HG03097 (cell line): ENCODE results near the gene SNRK.

Source experiments
- ATAC-seq: cut with Tn5 transposase; IDR thresholded peaks from one replicate; pipeline ENCODE4 v1.9.1; 2021; ENCODE audit not compliant: unreplicated experiment, low FRiP score

The SNRK gene

DNA sequence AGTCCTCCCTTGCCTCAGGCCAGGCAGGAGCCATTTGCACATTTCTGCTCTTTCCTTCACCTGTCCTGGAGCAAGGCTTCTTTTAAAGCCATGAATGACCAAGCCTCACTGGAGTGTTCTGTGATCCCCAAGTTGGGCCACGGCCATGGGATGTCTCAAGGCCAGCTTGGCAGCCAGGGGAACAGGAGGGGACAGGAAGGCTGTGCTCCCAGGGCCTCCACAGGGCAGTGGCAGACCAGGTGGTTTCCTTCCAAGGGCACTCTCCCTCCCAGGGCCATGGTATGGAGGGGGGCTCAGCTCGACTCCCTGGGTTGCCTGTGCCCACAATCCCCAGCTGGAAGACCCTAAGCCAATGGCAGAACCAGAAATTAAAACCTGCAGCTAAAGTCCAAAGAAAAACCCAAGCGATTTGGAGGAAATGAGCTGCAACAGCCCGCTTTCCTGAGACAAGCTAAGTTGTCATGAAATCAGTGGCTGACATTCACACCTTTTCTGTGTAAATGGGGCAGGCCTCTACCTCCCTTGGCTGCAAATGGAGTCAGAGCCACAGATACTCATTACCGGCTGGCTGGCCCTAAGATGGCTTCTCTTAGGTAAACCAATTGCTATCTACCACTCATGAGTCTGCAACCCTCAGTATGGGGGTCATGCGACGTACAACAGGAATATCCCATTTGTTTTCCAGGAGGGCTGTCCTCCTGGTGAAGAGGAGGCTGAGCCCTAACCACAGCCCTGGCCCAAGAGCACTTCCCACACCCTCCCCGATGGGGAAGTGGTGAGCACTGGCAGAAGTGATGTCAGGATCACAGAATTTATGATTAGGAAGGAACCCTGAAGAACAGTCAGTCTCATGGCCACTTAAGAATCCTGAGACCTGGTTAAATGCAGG is 83.3 kb downstream of the SNRK start:
- no peak for ATAC-seq

DNA sequence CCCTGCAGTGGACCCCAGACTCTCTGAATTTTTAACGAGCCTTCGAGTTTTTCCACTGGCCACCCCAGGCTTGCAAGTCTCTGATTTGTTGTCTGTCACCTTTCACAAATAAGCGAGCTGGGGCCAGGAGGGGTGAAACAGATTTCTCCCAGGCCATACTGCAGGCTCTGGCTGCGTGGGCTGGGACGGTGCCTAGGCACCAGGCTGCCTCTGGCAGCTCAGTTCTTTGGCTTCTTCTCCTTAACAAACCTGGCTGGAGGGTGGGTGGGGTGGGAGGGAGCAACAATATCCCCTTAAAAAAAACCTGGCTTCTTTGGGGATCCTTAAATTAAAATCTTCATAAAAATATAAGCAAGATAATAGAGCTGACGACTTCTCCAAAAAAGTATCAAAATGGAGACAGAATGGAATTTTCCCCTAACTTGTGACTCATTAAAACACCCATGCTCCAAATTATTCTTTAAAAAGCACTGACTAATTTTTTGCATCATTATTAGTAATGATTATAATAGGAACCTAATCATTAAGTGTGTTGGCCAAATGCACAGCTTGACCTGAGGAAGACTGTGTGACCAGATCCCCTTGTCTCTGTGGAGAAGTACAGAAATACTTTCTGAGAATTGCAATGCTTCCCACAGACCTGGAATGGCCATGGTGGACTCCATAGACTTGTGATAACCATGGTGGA is 84.1 kb downstream of the SNRK start:
- ATAC-seq, result no peak

DNA sequence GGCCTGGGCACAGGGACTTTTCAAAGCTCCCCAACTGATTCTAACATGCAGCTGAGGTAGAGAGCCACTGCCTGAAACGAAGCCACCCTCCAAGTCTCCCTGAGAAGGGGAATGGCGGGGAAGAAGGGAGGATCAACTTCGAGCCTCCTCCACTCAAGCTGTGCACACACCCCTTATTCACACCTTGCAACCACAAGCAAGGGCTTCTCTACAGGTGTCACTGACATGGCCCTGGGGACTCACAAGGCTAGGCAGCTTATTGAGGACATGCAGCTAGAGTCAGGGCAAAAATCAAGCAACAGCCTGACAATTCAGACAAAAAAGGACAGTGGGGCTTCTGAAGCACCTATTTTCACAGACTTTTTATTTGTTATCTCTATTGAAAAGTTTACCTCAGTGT is 85.2 kb downstream of the SNRK start:
- ATAC-seq, result no peak

DNA sequence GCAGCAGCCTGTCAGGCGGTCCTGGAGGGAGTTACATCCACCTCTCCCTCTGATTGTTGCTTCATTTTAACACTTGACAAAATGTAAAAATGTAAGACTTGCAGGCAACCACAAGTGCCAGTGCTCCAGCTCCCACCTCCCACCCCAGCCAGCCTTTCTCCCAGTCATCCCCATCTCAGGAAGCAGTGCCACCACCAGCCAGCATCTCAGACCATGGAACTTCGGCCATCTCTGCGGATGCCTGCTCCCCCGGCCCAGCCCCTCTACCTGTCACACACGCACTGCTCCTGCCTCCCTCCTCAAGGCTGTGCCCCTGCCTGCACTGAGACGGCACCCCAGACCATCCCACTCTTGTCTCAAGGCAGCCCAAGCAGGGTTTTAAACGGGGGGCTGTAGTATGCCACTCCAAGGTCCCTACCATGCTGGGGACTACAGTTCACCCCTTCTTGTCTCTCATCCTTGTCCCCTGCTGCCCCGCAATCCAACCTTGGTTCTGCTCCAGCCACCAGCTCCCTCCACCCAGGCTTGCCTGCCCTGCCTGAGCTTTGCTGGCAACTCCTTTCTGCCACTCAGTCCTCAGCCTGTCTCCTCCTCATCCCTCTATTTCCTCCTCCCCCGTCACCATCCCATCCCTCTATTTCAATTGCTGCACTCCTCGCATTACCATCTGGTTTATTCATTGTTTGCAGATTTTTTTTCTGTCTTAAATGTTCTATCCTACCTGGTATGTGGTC is 85.8 kb downstream of the SNRK start:
- ATAC-seq, result no peak

DNA sequence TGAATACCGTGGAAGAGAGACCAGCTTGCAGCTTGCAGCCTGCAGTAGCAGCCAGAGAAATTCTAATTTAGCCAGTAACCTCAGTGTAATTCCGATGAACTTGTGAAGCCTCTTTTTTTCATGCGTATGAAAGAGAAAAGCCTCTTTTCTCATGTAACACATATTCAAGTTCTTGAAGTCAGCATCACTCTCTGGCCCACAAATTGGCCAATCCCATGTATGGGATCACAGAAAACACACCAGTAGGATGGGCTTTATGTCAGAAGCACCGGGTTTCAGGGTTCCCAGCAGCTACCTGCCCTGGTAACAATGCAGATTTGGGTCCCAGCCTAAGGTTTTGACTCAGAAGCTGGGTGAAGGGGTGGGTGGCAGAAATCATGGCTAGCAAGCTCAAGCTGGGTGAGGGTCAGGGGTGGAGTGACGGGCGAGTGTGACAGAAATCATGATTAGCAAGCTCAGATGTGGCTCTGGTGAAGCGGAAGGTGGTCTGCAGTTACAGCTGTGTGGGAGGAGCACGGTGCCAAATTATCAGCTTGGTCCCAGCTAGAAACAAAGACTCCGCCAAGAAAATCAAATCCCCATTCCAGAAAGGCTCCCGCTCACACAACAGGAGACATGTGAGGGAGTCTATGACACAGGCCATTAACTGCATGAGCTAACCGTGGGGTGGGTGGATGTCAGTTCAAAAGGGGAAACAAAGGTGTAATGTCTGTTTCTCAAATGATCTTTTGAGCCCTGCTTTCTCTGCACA is 86.6 kb downstream of the SNRK start:
- ATAC-seq, result no peak

DNA sequence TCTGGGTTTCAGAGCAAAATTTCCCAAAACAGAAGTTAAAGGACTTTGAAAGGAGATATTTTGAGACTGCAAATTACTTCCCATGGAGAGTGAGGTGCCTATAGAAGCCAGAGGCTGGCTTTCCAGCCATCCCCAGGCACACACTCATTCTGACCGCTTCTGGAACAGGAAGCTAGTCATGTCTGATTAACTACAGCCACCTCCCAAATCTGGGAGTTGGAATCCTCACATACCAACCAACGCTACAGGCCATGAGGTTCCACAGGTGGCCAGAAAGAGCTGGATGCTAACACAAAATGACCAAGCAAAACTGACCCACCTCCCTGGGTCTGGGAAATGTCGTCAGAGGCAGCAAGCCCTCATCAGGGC is 87.2 kb downstream of the SNRK start:
- ATAC-seq, result no peak

DNA sequence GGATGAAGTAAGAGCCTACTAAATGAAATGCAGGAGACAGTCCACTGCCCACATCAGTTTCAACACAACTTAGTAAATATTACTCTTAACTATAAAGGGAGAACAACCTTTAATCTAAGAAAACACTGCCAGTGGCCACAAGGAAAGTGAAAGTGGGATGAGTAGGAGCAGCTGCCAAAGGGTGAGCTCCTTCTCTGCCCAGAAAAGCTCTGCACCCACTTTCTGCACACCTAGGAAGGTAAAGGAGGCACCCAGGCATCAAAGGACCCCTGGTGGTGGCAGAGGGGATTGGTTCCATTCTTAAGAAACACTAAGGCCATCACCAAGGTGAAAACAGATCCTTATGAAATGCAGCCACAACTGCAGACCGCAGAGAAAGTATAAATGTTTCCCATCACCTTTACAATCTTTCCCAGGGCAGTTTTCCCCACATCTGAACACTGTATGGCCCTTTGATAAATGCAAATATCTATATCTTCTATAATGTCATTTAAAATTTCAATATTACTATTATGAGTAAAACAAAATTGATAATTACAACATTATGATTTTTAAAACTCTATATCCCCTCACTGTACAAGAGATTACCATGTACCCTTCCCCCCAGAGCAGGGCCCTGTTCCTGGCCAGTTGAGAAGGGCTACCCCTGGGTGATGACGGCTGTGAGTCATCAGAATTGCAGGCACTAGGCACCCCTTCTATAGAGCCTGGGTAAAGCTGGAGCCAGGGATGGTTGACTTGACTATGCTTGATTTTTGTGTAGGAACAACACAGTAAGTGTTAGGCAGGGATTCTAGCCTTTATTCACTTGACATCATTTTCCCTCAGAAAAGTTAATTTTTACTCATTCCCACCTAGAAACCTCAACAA is 92.0 kb downstream of the SNRK start:
- ATAC-seq, result no peak

DNA sequence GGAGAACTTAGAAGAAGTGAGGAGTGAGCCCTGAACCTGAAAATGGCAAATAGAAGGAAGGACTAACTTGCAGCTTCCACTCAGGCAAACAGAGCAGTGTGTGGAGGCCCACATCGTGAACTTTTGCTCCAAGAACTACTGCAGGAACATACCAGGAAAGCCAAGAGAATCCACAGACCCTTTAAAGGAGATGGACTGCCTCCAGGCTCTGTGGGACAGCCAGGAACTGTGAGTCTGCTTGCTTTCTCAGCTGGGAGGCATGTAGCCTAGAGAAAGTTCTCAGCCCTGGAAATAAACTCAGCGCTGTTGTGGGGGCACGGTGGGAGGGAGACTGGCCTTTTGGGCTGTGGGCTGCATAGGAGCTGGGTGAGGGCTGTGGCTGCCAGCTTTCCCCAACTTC is 93.0 kb downstream of the SNRK start:
- no peak for ATAC-seq

DNA sequence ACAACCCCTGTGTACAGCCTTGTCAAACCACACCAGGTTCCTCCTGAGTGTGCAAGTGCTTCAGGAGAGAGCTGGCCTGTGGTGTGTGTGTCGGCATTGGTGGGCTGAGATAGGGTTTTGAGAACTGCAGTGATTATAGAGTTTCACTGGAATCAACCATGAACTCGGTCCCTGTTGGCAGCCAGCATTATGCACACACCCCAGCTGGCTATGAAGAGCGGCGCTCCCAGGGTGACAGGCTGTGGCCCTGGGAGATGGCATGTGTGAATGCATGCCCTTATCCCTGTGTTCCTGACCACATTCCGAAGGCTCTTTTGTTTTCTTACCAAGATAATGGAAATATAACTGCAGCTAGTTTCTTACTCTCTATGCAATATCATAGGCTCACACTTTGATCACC is 101.8 kb downstream of the SNRK start:
- no peak for ATAC-seq

DNA sequence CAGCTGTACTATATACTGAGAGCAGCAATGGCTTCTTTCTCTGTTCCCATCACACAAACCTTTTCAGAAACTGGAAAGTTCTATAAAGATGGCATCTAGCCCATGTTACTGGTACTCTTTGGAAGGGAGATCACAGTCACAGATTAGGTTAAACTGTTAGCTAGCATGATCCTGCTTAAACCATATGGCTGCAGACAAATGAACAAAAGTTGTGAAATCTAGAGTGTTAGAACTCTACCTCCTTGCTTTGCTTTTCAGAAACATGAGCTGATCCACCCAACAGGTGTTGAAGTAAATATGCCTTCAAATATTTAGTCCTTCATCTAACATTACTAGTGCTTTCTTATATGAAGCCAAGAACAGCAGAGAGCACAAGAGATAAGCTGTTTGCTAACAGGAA is 102.6 kb downstream of the SNRK start:
- ATAC-seq, result no peak

DNA sequence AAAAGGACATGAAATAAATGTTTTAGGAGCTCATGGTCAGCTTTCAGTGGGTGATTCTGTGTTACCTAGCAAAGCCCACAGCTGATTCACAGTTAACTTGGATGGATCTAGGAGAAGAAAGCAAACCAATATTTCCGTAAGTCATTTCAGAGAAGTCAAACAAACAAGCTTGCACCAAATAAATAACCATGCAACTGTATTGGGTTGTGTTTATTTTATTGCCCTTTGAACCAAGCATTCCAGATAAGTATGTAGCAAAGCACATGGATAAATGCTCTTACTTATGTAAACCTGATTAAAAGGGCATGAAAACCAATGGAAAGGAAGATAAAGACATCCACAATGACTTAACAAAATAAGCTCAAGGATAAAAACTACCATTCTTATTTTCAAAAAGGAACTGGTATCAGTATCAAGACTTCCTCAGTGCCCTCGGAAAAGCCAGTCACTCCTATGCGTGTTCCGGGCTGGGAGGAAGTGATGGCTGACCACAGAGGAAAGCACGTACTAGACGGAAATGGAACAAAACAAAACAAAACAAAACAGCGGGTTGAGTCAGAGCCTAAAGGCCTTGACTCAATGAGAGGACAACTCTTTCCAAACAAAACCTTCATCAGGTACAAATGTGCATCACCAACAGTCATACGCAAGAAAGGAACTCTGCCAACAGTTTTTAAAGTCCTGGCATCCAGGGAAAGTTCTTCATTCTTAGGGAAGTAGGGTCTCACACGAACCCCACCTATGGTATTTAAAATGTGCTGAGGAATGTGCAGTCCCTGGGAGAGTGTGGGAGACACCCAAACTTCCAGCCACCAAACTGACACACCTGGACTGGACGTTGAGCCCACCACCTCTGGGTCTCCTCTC is 103.3 kb downstream of the SNRK start:
- no peak for ATAC-seq

DNA sequence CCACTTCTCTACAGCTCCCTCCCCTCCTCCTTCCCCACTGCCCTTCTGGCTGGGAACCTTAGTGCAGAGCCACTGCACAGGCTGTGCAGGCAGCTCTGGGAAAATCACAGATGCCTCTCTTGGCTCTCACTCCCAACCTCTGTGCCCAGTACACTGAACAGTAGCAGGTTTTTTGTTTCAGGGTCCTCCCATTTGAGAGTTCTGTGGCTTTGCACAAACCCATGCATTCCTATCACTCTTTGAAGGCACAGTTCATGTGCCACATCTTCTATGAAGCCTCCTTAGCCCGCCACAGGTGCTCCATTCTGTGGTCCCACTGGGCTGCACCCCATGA is 103.9 kb downstream of the SNRK start:
- ATAC-seq, result no peak

DNA sequence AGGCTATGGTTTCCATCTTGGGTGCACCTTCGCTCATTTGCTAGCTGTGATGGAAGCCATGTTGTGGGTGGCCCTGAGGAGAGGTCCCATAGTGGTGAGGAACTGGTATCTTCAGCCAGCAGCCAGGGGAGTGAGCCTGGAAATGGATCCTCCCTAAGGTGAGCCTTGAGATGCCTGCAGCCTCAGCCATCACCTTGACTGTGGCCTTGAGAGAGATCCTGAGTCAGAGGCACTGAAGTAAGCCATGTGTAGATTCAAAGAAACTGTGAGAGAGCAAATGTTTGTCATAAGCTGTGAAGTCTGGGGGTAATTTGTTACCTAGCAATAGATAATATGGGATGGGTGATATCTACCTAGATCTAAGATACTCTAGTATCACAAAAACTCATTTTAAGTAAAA is 105.3 kb downstream of the SNRK start:
- no peak for ATAC-seq

DNA sequence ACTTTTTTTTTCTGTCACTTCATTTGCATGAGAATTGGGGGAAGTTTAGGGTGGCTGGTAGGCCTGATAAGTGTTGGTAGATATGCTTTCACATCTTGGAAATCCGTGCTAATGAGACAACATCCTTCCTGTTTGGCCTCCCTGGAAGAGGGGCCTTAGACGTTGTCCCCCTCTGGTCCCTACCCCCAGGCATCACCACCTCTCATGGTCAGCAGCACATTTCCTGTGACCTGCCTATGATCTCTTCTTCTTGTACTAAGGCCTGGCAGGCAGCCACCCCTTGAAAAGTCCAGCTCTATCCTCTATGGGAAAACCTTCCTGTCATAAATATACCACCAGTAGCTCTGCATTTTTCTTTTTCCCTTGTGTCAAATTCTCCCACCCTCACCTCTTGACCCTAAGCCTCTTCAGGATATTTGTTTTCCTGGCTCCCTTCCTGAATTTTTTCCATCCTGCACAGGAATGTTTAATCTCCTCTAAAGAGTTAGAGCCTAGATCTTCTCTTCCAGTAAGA is 107.8 kb downstream of the SNRK start:
- no peak for ATAC-seq

DNA sequence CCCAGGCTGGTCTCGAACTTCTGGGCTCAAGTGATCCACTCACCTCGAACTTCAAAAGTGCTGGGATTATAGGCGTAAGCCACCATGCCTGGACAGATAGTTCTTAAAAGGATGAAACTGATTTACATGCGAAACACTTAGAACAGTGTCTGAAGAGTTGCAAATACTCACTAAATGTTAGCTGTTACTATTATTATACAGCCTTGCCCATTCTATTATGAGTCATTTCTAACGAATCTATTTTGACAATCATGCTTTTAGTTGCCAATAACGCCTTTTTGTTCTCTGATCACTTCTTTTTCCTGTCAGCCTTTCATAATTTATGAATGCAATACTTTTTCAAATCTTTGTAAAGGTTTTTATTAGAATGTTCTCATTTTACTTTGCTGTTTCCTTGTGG is 112.7 kb downstream of the SNRK start:
- no peak for ATAC-seq

DNA sequence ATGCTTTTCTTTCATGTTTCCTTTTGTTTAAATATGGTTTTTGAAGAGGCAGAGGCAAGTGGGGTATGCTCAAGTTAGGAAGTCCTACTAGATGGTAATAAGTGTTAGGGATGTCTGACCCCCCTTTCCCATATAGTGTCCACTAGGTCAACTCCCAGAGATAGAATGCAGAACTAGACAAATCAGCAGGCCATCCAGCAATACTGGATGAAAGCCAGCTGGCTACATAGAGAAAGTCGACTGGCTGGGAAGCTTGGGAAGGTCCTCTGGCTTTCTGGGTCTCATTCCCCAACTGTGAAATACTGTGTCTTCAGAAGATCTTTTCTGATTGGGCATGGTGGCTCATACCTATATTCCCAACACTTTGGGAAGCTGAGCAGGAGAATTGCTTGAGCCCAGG is 113.8 kb downstream of the SNRK start:
- ATAC-seq, result no peak
